ENCODE data around the gene LRCH1.

GRCh38 chr13:46799139-46799538 lies 246.2 kb downstream of the LRCH1 start:
- TF ChIP-seq POLR2A (IDR thresholded peaks at IDR 0.05) (no peak), CTCF (IDR thresholded peaks at IDR 0.05) (no peak)
